ENCODE results near the gene KCTD17. TPM values are rescaled to one million over a fixed set of nuclear protein-coding genes. Genes with fewer than 3 reads are reported as not detected.

Gene KCTD17
- total RNA-seq, 1 donor from 2014 or later: 28.9 TPM

DNA sequence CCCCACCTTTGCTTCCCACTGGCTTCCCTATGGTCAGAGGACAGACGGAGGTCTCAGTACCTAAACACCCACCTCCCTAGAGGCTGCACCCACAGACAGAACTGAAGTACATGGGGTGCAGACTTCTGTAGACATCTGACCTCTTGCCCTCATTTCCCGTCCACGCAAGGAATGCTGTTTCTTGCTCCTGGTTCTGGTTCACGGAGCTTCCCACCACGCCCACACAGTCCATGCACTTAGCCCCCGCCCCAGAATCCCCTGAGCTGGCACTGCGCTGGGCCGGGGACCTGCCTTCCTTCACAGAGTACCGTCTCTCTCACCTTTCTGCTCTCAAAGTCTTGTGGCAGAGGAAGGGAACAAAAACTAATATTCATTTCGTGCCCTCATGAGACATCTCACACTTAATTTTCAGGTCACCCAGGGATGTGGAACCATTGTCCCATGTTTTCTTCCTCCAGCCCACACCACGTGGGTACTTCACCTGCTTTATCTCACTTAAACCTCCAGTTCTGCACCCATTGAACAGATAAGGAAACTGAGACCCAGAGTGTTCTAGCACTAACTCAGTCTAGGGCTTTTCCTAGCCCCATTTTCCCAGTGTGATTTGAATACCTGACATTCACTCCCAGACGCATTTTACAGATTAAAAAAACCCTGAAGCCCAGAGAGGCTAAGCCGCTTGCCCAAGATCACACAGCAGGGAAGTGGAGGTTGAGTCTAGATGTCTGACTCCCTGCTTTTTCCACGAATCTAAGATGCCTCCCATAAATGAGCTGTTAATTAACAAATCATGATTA is 52.3 kb downstream of the KCTD17 start:
- intact Hi-C loops (cut with micrococcal nuclease): no loop called here
- ATAC-seq (ENCODE audit: low read depth) (no peak), DNase-seq (no peak)
- Mint-ChIP-seq H3K36me3 (ENCODE audit: low read depth) (no peaks in the 10 kb centered on the region), H3K4me3 (no peak overlapping the region), H3K27me3 (peaks cover 3% of the 10 kb centered on the region), H3K27ac (no peak overlapping the region), H3K4me1 (peaks cover 15% of the 10 kb centered on the region), H3K9me3 (no peaks in the 10 kb centered on the region)
- ChIA-PET POLR2A (no interaction called here), CTCF (no interaction called here)
- TF ChIP-seq, protein P1, sequence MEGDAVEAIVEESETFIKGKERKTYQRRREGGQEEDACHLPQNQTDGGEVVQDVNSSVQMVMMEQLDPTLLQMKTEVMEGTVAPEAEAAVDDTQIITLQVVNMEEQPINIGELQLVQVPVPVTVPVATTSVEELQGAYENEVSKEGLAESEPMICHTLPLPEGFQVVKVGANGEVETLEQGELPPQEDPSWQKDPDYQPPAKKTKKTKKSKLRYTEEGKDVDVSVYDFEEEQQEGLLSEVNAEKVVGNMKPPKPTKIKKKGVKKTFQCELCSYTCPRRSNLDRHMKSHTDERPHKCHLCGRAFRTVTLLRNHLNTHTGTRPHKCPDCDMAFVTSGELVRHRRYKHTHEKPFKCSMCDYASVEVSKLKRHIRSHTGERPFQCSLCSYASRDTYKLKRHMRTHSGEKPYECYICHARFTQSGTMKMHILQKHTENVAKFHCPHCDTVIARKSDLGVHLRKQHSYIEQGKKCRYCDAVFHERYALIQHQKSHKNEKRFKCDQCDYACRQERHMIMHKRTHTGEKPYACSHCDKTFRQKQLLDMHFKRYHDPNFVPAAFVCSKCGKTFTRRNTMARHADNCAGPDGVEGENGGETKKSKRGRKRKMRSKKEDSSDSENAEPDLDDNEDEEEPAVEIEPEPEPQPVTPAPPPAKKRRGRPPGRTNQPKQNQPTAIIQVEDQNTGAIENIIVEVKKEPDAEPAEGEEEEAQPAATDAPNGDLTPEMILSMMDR (IDR thresholded peaks at IDR 0.05): no peak

DNA sequence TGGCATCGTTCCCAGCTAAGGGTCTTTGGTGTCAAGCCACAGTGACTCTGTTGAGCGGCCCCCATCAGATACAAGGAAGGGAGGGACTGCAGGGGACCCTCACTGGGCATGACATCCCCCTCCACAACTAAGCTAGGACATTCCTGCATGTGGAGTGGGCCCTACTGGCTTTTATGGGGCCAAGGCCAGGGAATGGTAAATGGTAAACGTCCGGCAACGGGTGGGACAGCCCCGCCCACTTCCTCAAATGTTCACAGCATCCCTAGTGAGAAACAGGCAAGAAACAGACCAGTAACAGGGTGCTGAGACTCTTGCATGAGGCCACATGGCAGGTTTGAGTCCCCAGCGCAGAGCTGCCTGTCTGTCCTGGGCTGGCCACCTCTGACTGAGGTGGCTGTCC is 53.6 kb downstream of the KCTD17 start:
- Mint-ChIP-seq H3K4me3 (no peak overlapping the region), H3K27me3 (peaks cover 3% of the 10 kb centered on the region), H3K4me1 (peaks cover 12% of the 10 kb centered on the region), H3K9me3 (no peaks in the 10 kb centered on the region), H3K27ac (no peak overlapping the region), H3K36me3 (ENCODE audit: low read depth) (no peaks in the 10 kb centered on the region)
- CTCF ChIA-PET: no interaction called here
- intact Hi-C loops (cut with micrococcal nuclease): no loop called here
- POLR2A ChIA-PET: no interaction called here
- DNase-seq (no peak), ATAC-seq (ENCODE audit: low read depth) (no peak)
- TF ChIP-seq, protein P1 (IDR thresholded peaks at IDR 0.05): no peak

DNA sequence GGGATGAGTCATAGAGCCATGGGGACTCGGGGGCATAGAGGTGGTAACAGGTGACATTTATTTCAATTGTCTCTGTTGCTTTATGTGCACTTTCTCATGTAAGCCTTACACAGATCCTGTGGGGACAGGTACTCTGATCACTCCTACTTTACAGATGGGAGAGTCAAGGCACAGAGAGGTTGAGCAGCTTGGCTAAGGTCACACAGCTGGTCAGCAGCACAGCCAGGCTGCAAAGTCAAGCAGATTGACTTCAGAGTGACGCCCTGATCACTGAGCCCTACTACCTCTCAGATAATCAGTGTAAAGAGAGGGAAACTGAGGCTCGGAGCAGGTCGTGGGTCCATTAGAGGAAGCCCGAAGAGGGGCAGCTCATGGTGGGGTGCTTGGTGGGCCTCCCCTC is 54.4 kb downstream of the KCTD17 start:
- ATAC-seq (ENCODE audit: low read depth) (no peak), DNase-seq (no peak)
- H3K27me3 Mint-ChIP-seq: peaks cover 3% of the 10 kb centered on the region
- H3K4me1 Mint-ChIP-seq: peaks cover 4% of the 10 kb centered on the region
- no peak overlapping the region for H3K4me3 Mint-ChIP-seq
- TF ChIP-seq, protein P1 (IDR thresholded peaks at IDR 0.05): no peak
- ChIA-PET POLR2A (no interaction called here), CTCF (no interaction called here)
- no peaks in the 10 kb centered on the region for H3K9me3 Mint-ChIP-seq
- H3K27ac Mint-ChIP-seq: no peak overlapping the region
- intact Hi-C loops (cut with micrococcal nuclease): no loop called here
- no peaks in the 10 kb centered on the region for H3K36me3 Mint-ChIP-seq (ENCODE audit: low read depth)

DNA sequence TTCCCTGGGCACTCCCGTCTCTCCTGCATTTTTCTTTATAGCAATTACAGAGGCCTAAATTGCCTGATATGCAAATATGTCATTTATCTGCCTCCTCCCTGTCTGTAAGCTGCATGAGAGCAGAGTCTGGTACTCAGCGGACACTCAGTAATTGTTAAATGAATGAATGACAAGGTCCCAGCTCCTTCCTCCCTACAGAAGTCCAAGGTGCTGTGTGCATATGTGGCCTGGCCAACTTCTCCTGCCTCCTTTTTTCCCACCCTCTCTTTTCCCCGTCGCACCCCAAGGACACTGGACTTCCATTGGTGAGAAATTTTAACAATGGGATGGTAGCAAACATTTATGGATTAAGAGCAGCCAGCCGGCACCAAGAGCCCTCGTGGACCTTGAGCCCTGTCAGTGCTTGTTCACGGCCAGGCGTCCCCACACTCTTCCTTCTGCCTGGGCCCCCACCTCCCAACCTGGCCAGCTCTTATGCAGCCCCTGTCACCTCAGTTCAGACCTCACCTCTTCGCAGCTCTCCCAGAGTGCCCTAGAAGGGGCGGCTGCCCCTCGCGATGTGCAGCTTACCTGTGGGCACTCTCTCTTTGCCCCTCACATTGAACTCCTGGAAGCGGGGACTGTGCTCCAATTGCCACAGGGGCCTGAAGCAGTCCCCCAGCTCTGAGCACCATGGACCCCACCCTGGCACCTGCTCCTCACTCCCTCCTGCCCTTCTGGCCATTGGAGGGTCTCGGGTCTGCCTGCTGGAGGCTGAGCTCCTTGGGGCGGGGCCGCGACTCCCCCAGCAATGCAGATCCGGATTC is 56.5 kb downstream of the KCTD17 start:
- Mint-ChIP-seq H3K27me3 (peaks cover 3% of the 10 kb centered on the region), H3K9me3 (no peaks in the 10 kb centered on the region), H3K4me1 (peaks cover 4% of the 10 kb centered on the region), H3K27ac (no peak overlapping the region), H3K36me3 (ENCODE audit: low read depth) (no peaks in the 10 kb centered on the region), H3K4me3 (no peak overlapping the region)
- intact Hi-C loops (cut with micrococcal nuclease): no loop called here
- ChIA-PET POLR2A (no interaction called here), CTCF (no interaction called here)
- ATAC-seq (ENCODE audit: low read depth) (no peak), DNase-seq (no peak)
- TF ChIP-seq, protein P1 (IDR thresholded peaks at IDR 0.05): no peak

DNA sequence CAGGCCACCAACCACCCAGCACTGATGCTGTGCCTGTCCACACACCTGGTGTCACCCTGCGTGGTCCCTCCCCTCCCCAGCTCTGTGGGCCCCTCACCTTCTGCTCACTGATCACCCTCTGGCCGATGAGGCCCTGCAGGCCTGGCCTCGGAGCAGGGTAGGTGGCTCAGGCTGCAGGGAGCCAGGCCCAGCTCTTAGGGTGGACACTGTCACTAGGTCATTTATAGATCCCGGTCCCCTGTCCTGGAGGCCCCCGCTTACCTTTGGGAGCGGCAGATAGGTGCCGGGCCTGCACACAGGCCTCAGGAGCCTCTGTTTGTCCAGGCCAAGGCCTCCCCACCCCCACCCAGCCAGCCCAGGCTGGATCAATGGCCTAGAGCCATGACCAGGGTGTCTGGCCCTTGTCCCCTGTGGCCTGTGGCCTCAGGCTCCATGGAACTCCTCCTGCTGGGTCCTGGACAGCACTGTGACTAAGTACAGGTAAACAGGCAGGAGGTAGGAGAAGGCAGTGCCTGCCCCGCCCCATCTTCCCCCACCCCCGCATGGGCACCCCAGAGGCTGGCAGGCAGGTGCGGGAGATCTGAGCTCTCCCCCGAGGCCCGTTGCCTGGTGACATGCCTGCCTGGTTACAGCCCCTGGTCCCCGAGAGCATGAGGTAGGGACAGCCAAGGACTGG is 57.8 kb downstream of the KCTD17 start, which contains the start of gene TMPRSS6:
Gene TMPRSS6 (minus strand): TSS at position 472 of the 676 bp plus-strand sequence. CDS start 6,296 bp downstream, outside the sequence.
- DNase-seq (no peak), ATAC-seq (ENCODE audit: low read depth) (peak; percentile 65)
- no peak within 1 kb of the TSS for H3K4me3 Mint-ChIP-seq
- ChIA-PET CTCF (no interaction called here), POLR2A (interaction anchor here (0.6 kb wide), 1 partner anchor 121 kb away, joined by 3 read pairs; no protein-coding TSS in a partner anchor)
- intact Hi-C loops (cut with micrococcal nuclease): no loop called here
- no peaks in the 10 kb centered on the region for H3K4me1 Mint-ChIP-seq
- no peak within 1 kb of the TSS for H3K27ac Mint-ChIP-seq
- no peaks in the 10 kb centered on the region for H3K9me3 Mint-ChIP-seq
- H3K27me3 Mint-ChIP-seq: peaks cover 3% of the 10 kb centered on the region
- no peaks in the 10 kb centered on the region for H3K36me3 Mint-ChIP-seq (ENCODE audit: low read depth)
- TF ChIP-seq, protein P1 (IDR thresholded peaks at IDR 0.05): no peak

Measured in activated B cell treated with CpG ODN at 0.5 μM for 24 hours (primary cell).